H9 (cell line): ENCODE data around the gene LYST. TPM values are rescaled to one million over a fixed set of nuclear protein-coding genes. Genes with fewer than 3 reads are reported as not detected.

Experiments used
- DNase-seq: peaks from one replicate; pipeline ENCODE4 v3.0.0-alpha.2; 2017
- H2AFZ ChIP-seq: one replicate; pipeline ENCODE4 v1.6.1; 2013; ENCODE audit warnings: mild to moderate bottlenecking, low read length, control low read depth, moderate library complexity
- H2AK5ac ChIP-seq: 2 replicates; pipeline ENCODE4 v1.6.1; 2013; ENCODE audit warnings: low read length, control low read depth, mixed read lengths; ENCODE audit not compliant: insufficient read length
- H2BK120ac ChIP-seq: one replicate; pipeline ENCODE4 v1.6.1; 2013; ENCODE audit warnings: low read depth, mild to moderate bottlenecking, low read length, control low read depth, inconsistent platforms; ENCODE audit not compliant: poor library complexity, severe bottlenecking
- H2BK12ac ChIP-seq: 2 replicates; pipeline ENCODE4 v1.6.1; 2013; ENCODE audit warnings: low read length, control low read depth, mixed read lengths, low read depth; ENCODE audit not compliant: insufficient read length
- H2BK15ac ChIP-seq: 2 replicates; pipeline ENCODE4 v1.6.1; 2013; ENCODE audit warnings: low read depth, low read length, control low read depth
- H2BK20ac ChIP-seq: one replicate; pipeline ENCODE4 v1.6.1; 2013; ENCODE audit warnings: low read depth, mild to moderate bottlenecking, low read length, control low read depth, inconsistent platforms; ENCODE audit not compliant: poor library complexity, severe bottlenecking
- H2BK5ac ChIP-seq: 2 replicates; pipeline ENCODE4 v1.6.1; 2013; ENCODE audit warnings: low read length, control low read depth, mixed read lengths; ENCODE audit not compliant: insufficient read length
- H3K14ac ChIP-seq: 2 replicates; pipeline ENCODE4 v1.6.1; 2013; ENCODE audit warnings: low read length, control low read depth; ENCODE audit not compliant: insufficient read depth
- H3K18ac ChIP-seq: 2 replicates; pipeline ENCODE4 v1.6.1; 2013; ENCODE audit warnings: low read depth, mild to moderate bottlenecking, mixed read lengths, low read length, control low read depth; ENCODE audit not compliant: insufficient read length
- H3K23ac ChIP-seq: 2 replicates; pipeline ENCODE4 v1.6.1; 2013; ENCODE audit warnings: low read length, control low read depth, mixed read lengths, low read depth; ENCODE audit not compliant: insufficient read length
- H3K23me2 ChIP-seq: 2 replicates; pipeline ENCODE4 v1.6.1; 2013; ENCODE audit warnings: low read depth, mild to moderate bottlenecking, mixed read lengths, low read length, control low read depth; ENCODE audit not compliant: insufficient read length, poor library complexity, severe bottlenecking
- H3K27ac ChIP-seq: 2 replicates; pipeline ENCODE4 v1.5.1; 2013; ENCODE audit warnings: low read length, control low read depth, mixed read lengths, low read depth; ENCODE audit not compliant: insufficient read length
- H3K27me3 ChIP-seq: 2 replicates; pipeline ENCODE4 v1.6.1; 2013; ENCODE audit warnings: low read length, control low read depth, inconsistent platforms; ENCODE audit not compliant: insufficient read depth
- H3K4ac ChIP-seq: 2 replicates; pipeline ENCODE4 v1.6.1; 2013; ENCODE audit warnings: low read depth, mild to moderate bottlenecking, control low read depth, inconsistent platforms, low read length, moderate library complexity
- H3K4me1 ChIP-seq: 2 replicates; pipeline ENCODE4 v1.6.1; 2013; ENCODE audit warnings: low read length, control low read depth, inconsistent platforms; ENCODE audit not compliant: insufficient read depth
- H3K4me2 ChIP-seq: 2 replicates; pipeline ENCODE4 v1.6.1; 2013; ENCODE audit warnings: low read length, control low read depth, mixed read lengths; ENCODE audit not compliant: insufficient read length, insufficient read depth
- H3K56ac ChIP-seq: 2 replicates; pipeline ENCODE4 v1.6.1; 2013; ENCODE audit warnings: low read depth, mild to moderate bottlenecking, mixed read lengths, low read length, control low read depth; ENCODE audit not compliant: insufficient read length
- H3K79me1 ChIP-seq: 2 replicates; pipeline ENCODE4 v1.6.1; 2013; ENCODE audit warnings: low read depth, mild to moderate bottlenecking, moderate library complexity, low read length, control low read depth, inconsistent platforms; ENCODE audit not compliant: insufficient read depth, poor library complexity, severe bottlenecking
- H3K79me2 ChIP-seq: 2 replicates; pipeline ENCODE4 v1.6.1; 2013; ENCODE audit warnings: low read length, control low read depth, inconsistent platforms; ENCODE audit not compliant: insufficient read depth
- H3K9ac ChIP-seq: 2 replicates; pipeline ENCODE4 v1.6.1; 2013; ENCODE audit warnings: low read length, control low read depth, mixed read lengths; ENCODE audit not compliant: insufficient read length; ENCODE audit errors: extremely low read depth
- H3K9me3 ChIP-seq: one replicate; pipeline ENCODE4 v1.6.1; 2013; ENCODE audit warnings: low read depth, low read length, inconsistent platforms; ENCODE audit not compliant: control insufficient read depth
- H3T11ph ChIP-seq: one replicate; pipeline ENCODE4 v1.6.1; 2013; ENCODE audit warnings: mild to moderate bottlenecking, low read length, control low read depth, inconsistent platforms
- H4K20me1 ChIP-seq: one replicate; pipeline ENCODE4 v1.6.1; 2013; ENCODE audit not compliant: control insufficient read depth, insufficient read length, insufficient read depth
- H4K5ac ChIP-seq: 2 replicates; pipeline ENCODE4 v1.6.1; 2013; ENCODE audit warnings: low read depth, mild to moderate bottlenecking, mixed read lengths, low read length, control low read depth; ENCODE audit not compliant: insufficient read length
- H4K8ac ChIP-seq: replicated peaks from 2 replicates; pipeline ENCODE4 v1.6.1; 2013; ENCODE audit warnings: low read length, control low read depth, mixed read lengths, low read depth; ENCODE audit not compliant: insufficient read length
- H4K91ac ChIP-seq: 2 replicates; pipeline ENCODE4 v1.6.1; 2013; ENCODE audit warnings: low read depth, mild to moderate bottlenecking, moderate library complexity, mixed read lengths, low read length, control low read depth; ENCODE audit not compliant: insufficient read length
- H3K27ac Mint-ChIP-seq, 3 experiments: 2 replicates in 2 of 3; 3 replicates in 1 of 3; pipeline ENCODE4 v1.8.0; 2020 to 2021; ENCODE audit warnings: mixed read lengths in 3 of 3, mild to moderate bottlenecking in 1 of 3, moderate library complexity in 1 of 3
- H3K27me3 Mint-ChIP-seq: 2 replicates; pipeline ENCODE4 v1.8.0; 2021; ENCODE audit warnings: low read depth, mild to moderate bottlenecking, moderate library complexity, mixed read lengths
- H3K36me3 Mint-ChIP-seq, 3 experiments: 2 replicates in 2 of 3; 3 replicates in 1 of 3; pipeline ENCODE4 v1.8.0; 2020 to 2021; ENCODE audit warnings: low read depth in 3 of 3, mixed read lengths in 3 of 3; ENCODE audit not compliant: insufficient read depth in 1 of 3
- H3K4me1 Mint-ChIP-seq, 2 experiments: 2 replicates each; pipeline ENCODE4 v1.8.0; 2020; ENCODE audit warnings: mixed read lengths in 2 of 2
- H3K4me3 Mint-ChIP-seq, 2 experiments: 2 replicates in 1 of 2; 3 replicates in 1 of 2; pipeline ENCODE4 v1.8.0; 2020 to 2021; ENCODE audit warnings: mild to moderate bottlenecking in 2 of 2, mixed read lengths in 2 of 2, moderate library complexity in 1 of 2
- H3K9me3 Mint-ChIP-seq, 2 experiments: 2 replicates in 1 of 2; 3 replicates in 1 of 2; pipeline ENCODE4 v1.8.0; 2020; ENCODE audit warnings: mild to moderate bottlenecking in 2 of 2, mixed read lengths in 2 of 2, moderate library complexity in 1 of 2
- CTCF ChIP-seq: fragments of 200-600 bp; sonication (generic); conservative IDR thresholded peaks from 3 replicates; pipeline ENCODE4 v1.8.0; 2021; ENCODE audit warnings: antibody characterized with exemption, mild to moderate bottlenecking
- WGBS: extraction: QIAGEN DNeasy Blood & Tissue Kit; methylation state at CpG from one replicate; pipeline ENCODE4 v1.1.7; 2013; ENCODE audit warnings: missing lambda C conversion rate, low lambda C conversion rate, mixed read lengths; ENCODE audit not compliant: insufficient read length; ENCODE audit errors: extremely low coverage; 5-methylcytosine and 5-hydroxymethylcytosine counted together
- total RNA-seq: library from RNA; stranded (reverse); gene quantifications from 2 replicates; pipeline ENCODE4 v1.2.1, GENCODE V29; 2021

Gene LYST
- total RNA-seq, 1 experiment from 2014 or later: 0.13 TPM

GRCh38 chr1:235910357-235911299 is 43.9 kb upstream of the LYST start:
- Mint-ChIP-seq H3K9me3 (no peaks in the 10 kb centered on the region; a peak in 1 of 5 replicates), H3K4me3 (no peak overlapping the region), H3K27me3 (peaks cover 10% of the 10 kb centered on the region), H3K4me1 (peaks cover 13 to 17% of the 10 kb centered on the region in 2 experiments), H3K36me3 (no peaks in the 10 kb centered on the region), H3K27ac (0 out of 7 replicates have a peak overlapping the region, but pooled peaks of 1 of the 3 experiments have one; percentile 19)
- no peak overlapping the region for H3K4me2 ChIP-seq
- no peak overlapping the region for H4K5ac ChIP-seq
- H3K9ac ChIP-seq: no peak overlapping the region
- H3K79me1 ChIP-seq: no peaks in the 10 kb centered on the region
- H2BK15ac ChIP-seq: no peak overlapping the region
- DNase-seq: peak; percentile 60
- H2BK12ac ChIP-seq: no peak overlapping the region
- H3K4me1 ChIP-seq: no peaks in the 10 kb centered on the region
- no peaks in the 10 kb centered on the region for H3K23me2 ChIP-seq
- no peak overlapping the region for H3K27ac ChIP-seq
- no peaks in the 10 kb centered on the region for H3K9me3 ChIP-seq
- no peak overlapping the region for H2AFZ ChIP-seq
- H4K8ac ChIP-seq: no peak overlapping the region
- no peak overlapping the region for H4K91ac ChIP-seq
- no CpG with 5 or more reads among the region's 8 CpGs for WGBS
- no peaks in the 10 kb centered on the region for H3K79me2 ChIP-seq
- H2AK5ac ChIP-seq: no peak overlapping the region
- H2BK5ac ChIP-seq: no peak overlapping the region
- H3K18ac ChIP-seq: no peak overlapping the region
- no peak for TF ChIP-seq CTCF
- H2BK120ac ChIP-seq: no peak overlapping the region
- no peak overlapping the region for H3K56ac ChIP-seq
- H3K27me3 ChIP-seq: no peaks in the 10 kb centered on the region
- no peak overlapping the region for H2BK20ac ChIP-seq
- H3T11ph ChIP-seq: no peak overlapping the region
- no peak overlapping the region for H3K4ac ChIP-seq
- H3K23ac ChIP-seq: no peak overlapping the region
- no peak overlapping the region for H3K14ac ChIP-seq
- H4K20me1 ChIP-seq: no peaks in the 10 kb centered on the region
